IMR-90 (cell line): Measurements from ENCODE around the gene PCSK5. TPM values are rescaled to one million over a fixed set of nuclear protein-coding genes. Genes with fewer than 3 reads are reported as not detected.

Source experiments
- ATAC-seq: fragments of 200-7000 bp; cut with Tn5 transposase; 2 replicates; pipeline ENCODE4 v1.9.1; 2020; ENCODE audit warnings: low read depth, mild to moderate bottlenecking, moderate library complexity
- BruUV-seq: library from RNA; stranded (reverse); fragments of 400-500 nt; replicated peaks from 2 replicates; lab custom pipeline; 2021; lab: Mats Ljungman, UMichigan
- CTCF ChIA-PET: fragments of 300-600 bp; formaldehyde crosslinking; extraction: SDS; loops from one replicate; lab custom pipeline; 2021; ENCODE audit warnings: antibody characterized with exemption; lab: Yijun Ruan, JAX
- POLR2A ChIA-PET: fragments of 300-600 bp; sonication (Branson Sonifier 250); formaldehyde crosslinking; loops from one replicate; lab custom pipeline; 2022; ENCODE audit warnings: antibody characterized with exemption; ENCODE audit not compliant: unreplicated experiment; lab: Charles Lee
- DNase-seq: peaks from one replicate; pipeline ENCODE4 v3.0.0; 2013
- H2AFZ ChIP-seq: replicated peaks from 2 replicates; pipeline ENCODE3; 2013; ENCODE audit warnings: low read length, mild to moderate bottlenecking; ENCODE audit not compliant: poor library complexity
- H2AK5ac ChIP-seq: 2 replicates; pipeline ENCODE4 v1.6.1; 2013; ENCODE audit warnings: low read depth, low read length, inconsistent platforms
- H2AK9ac ChIP-seq: replicated peaks from 2 replicates; pipeline ENCODE3; 2013; ENCODE audit warnings: mild to moderate bottlenecking, low read depth, low read length, moderate library complexity; ENCODE audit not compliant: poor library complexity
- H2BK120ac ChIP-seq: 2 replicates; pipeline ENCODE4 v1.6.1; 2013; ENCODE audit warnings: low read depth, low read length, inconsistent platforms
- H2BK15ac ChIP-seq: 3 replicates; pipeline ENCODE4 v1.6.1; 2013; ENCODE audit warnings: low read depth, low read length, inconsistent platforms
- H2BK20ac ChIP-seq: 2 replicates; pipeline ENCODE4 v1.6.1; 2013; ENCODE audit warnings: low read depth, mild to moderate bottlenecking, inconsistent platforms, low read length, moderate library complexity
- H2BK5ac ChIP-seq: 2 replicates; pipeline ENCODE4 v1.6.1; 2013; ENCODE audit warnings: mild to moderate bottlenecking, low read depth, low read length, inconsistent platforms; ENCODE audit not compliant: poor library complexity, severe bottlenecking
- H3K14ac ChIP-seq: replicated peaks from 2 replicates; pipeline ENCODE4 v1.6.1; 2013; ENCODE audit warnings: low read depth, low read length, inconsistent platforms
- H3K18ac ChIP-seq: 2 replicates; pipeline ENCODE4 v1.6.1; 2013; ENCODE audit warnings: low read depth, low read length, control low read depth
- H3K23ac ChIP-seq: 2 replicates; pipeline ENCODE4 v1.6.1; 2013; ENCODE audit warnings: low read depth, low read length, inconsistent platforms
- H3K27ac ChIP-seq: 2 replicates; pipeline ENCODE4 v1.5.1; 2013; ENCODE audit warnings: mild to moderate bottlenecking, control low read depth, low read length; ENCODE audit not compliant: insufficient read depth
- H3K27me3 ChIP-seq: 2 replicates; pipeline ENCODE4 v1.6.1; 2013; ENCODE audit warnings: low read length; ENCODE audit not compliant: control insufficient read depth, insufficient read depth
- H3K36me3 ChIP-seq: 2 replicates; pipeline ENCODE4 v1.6.1; 2013; ENCODE audit warnings: low read length, mixed read lengths; ENCODE audit not compliant: control insufficient read depth, insufficient read depth
- H3K4ac ChIP-seq: 2 replicates; pipeline ENCODE4 v1.6.1; 2013; ENCODE audit warnings: low read depth, low read length, inconsistent platforms
- H3K4me1 ChIP-seq: 2 replicates; pipeline ENCODE4 v1.6.1; 2013; ENCODE audit warnings: low read length, mixed read lengths; ENCODE audit not compliant: control insufficient read depth, insufficient read depth
- H3K4me2 ChIP-seq: 2 replicates; pipeline ENCODE4 v1.6.1; 2013; ENCODE audit warnings: low read depth, mild to moderate bottlenecking, control low read depth, low read length, moderate library complexity
- H3K4me3 ChIP-seq: 2 replicates; pipeline ENCODE4 v1.5.1; 2013; ENCODE audit warnings: low read depth, mild to moderate bottlenecking, control low read depth, low read length, moderate library complexity; ENCODE audit not compliant: insufficient read depth
- H3K56ac ChIP-seq: 2 replicates; pipeline ENCODE4 v1.6.1; 2013; ENCODE audit warnings: low read length, inconsistent platforms; ENCODE audit not compliant: insufficient read depth; ENCODE audit errors: extremely low read depth
- H3K79me1 ChIP-seq, 2 experiments: 2 replicates each; pipeline ENCODE4 v1.6.1; 2013; ENCODE audit warnings: low read length in 2 of 2, inconsistent platforms in 1 of 2, low read depth in 1 of 2
- H3K9ac ChIP-seq: 2 replicates; pipeline ENCODE4 v1.6.1; 2013; ENCODE audit warnings: low read depth, low read length, control low read depth
- H3K9me1 ChIP-seq: 2 replicates; pipeline ENCODE4 v1.6.1; 2013; ENCODE audit warnings: low read length, inconsistent platforms; ENCODE audit not compliant: insufficient read depth
- H3K9me3 ChIP-seq: 2 replicates; pipeline ENCODE4 v1.6.1; 2013; ENCODE audit warnings: low read length; ENCODE audit not compliant: control insufficient read depth, insufficient read depth
- H4K20me1 ChIP-seq: 2 replicates; pipeline ENCODE4 v1.6.1; 2013; ENCODE audit warnings: low read length, inconsistent platforms; ENCODE audit not compliant: insufficient read depth
- H4K5ac ChIP-seq: 2 replicates; pipeline ENCODE4 v1.6.1; 2013; ENCODE audit warnings: mild to moderate bottlenecking, low read depth, low read length, control low read depth
- H4K8ac ChIP-seq, 2 experiments: 2 replicates each; pipeline ENCODE4 v1.6.1; 2013; ENCODE audit warnings: low read depth in 2 of 2, low read length in 2 of 2, control low read depth in 1 of 2, inconsistent platforms in 1 of 2
- H4K91ac ChIP-seq: 2 replicates; pipeline ENCODE4 v1.6.1; 2013; ENCODE audit warnings: low read depth, low read length, inconsistent platforms; ENCODE audit not compliant: insufficient read depth
- CEBPB ChIP-seq: IDR thresholded peaks from 2 replicates; pipeline ENCODE4 v1.6.1; 2012; ENCODE audit warnings: low read depth, low read length, improper control_type of control experiment
- CHD1 ChIP-seq: IDR thresholded peaks from 2 replicates; pipeline ENCODE4 v1.6.1; 2012; ENCODE audit warnings: low read depth, low read length, improper control_type of control experiment
- MAZ ChIP-seq: IDR thresholded peaks from 2 replicates; pipeline ENCODE4 v1.6.1; 2012; ENCODE audit warnings: low read depth, mild to moderate bottlenecking, low read length, improper control_type of control experiment, moderate library complexity, borderline replicate concordance
- MXI1 ChIP-seq: IDR thresholded peaks from 2 replicates; pipeline ENCODE4 v1.6.1; 2012; ENCODE audit warnings: low read depth, mild to moderate bottlenecking, low read length, moderate library complexity, borderline replicate concordance
- POLR2A ChIP-seq: IDR thresholded peaks from 2 replicates; pipeline ENCODE4 v1.6.1; 2012; ENCODE audit warnings: mild to moderate bottlenecking, low read depth, low read length
- RCOR1 ChIP-seq: IDR thresholded peaks from 2 replicates; pipeline ENCODE4 v1.6.1; 2012; ENCODE audit warnings: mild to moderate bottlenecking, low read length, improper control_type of control experiment; ENCODE audit not compliant: insufficient replicate concordance
- RFX5 ChIP-seq: IDR thresholded peaks from 2 replicates; pipeline ENCODE4 v1.8.0; 2012; ENCODE audit warnings: low read depth, mild to moderate bottlenecking, low read length, moderate library complexity
- WGBS, 2 experiments: methylation state at CpG; one replicate each; pipeline versions ENCODE4 v1.1.5 to v1.1.7; 2013; ENCODE audit warnings: missing lambda C conversion rate in 2 of 2; ENCODE audit not compliant: insufficient read length in 1 of 2; ENCODE audit errors: extremely low coverage in 2 of 2; 5-methylcytosine and 5-hydroxymethylcytosine counted together
- dilution Hi-C: fragments of 300-500 bp; cut with HindIII; formaldehyde crosslinking; loops from one replicate; pipeline ENCODE4 v1.14.3; 2018; ENCODE audit warnings: low sequenced_read_pairs; ENCODE audit not compliant: unreplicated experiment
- in situ Hi-C: fragments of 300-500 bp; cut with MboI; formaldehyde crosslinking; loops from 3 replicates; pipeline ENCODE4 v1.14.3; 2019; ENCODE audit warnings: low sequenced_read_pairs, inconsistent platforms, mixed read lengths
- intact Hi-C: fragments of 100-400 bp; cut with micrococcal nuclease; formaldehyde crosslinking; loops from 2 replicates; pipeline ENCODE4 v1.10.0; 2022
- polyA plus RNA-seq, 3 experiments: library from polyadenylated mRNA; depleted of rRNA; stranded (reverse); fragments of >200 nt; gene quantifications; 2 replicates each; pipeline ENCODE4 v1.2.3, GENCODE V29; 2012; ENCODE audit warnings: low replicate concordance in 1 of 3
- total RNA-seq: library from RNA; depleted of rRNA; stranded (reverse); fragments of >200 nt; gene quantifications from 2 replicates; pipeline ENCODE4 v1.2.3, GENCODE V29; 2012

Gene PCSK5
- total and polyA plus RNA-seq, 2 of the 4 experiments (the other 2 are of a cell fraction), result 1.5 to 3.0 TPM

DNA sequence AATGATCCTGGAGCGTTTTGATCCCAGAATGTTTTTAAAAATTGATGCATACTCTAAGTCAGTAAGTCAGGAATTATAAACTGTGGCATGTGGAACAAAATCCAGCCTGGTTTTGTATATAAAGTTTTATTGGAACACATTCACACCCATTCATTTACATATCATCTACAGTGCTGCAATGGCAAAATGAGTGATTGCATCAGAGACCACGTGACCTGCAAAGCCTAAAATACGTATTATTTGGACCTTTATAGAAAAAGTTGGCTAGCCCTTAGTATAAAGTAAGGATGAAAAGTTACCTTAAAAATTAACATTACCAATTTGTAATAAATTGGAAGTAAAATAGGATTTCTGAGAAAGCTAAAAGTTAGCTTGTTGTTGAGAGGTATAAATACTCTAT lies 95.0 kb downstream of the PCSK5 start:
- no peak overlapping the region for H3K9ac ChIP-seq
- no peak overlapping the region for H4K91ac ChIP-seq
- no peak overlapping the region for H2AFZ ChIP-seq
- no peaks in the 10 kb centered on the region for H3K9me3 ChIP-seq
- H3K56ac ChIP-seq, result no peak overlapping the region
- no peaks in the 10 kb centered on the region for H4K20me1 ChIP-seq
- no peaks in the 10 kb centered on the region for H3K4me1 ChIP-seq
- peaks cover 4% of the 10 kb centered on the region for H3K36me3 ChIP-seq
- H3K4ac ChIP-seq, result no peak overlapping the region
- no peak for ATAC-seq
- no TSS peak for BruUV-seq
- POLR2A ChIA-PET, result no interaction called here
- no peak overlapping the region for H3K27ac ChIP-seq
- no peak overlapping the region for H2AK5ac ChIP-seq
- H3K27me3 ChIP-seq, result no peaks in the 10 kb centered on the region
- no peaks in the 10 kb centered on the region for H3K9me1 ChIP-seq
- CTCF ChIA-PET, result interaction anchor here (0.9 kb wide), 1 partner anchor 11 kb away, joined by 3 read pairs; no protein-coding TSS in a partner anchor
- WGBS, 2 experiments, result no CpG with 5 or more reads among the region's 3 CpGs
- in situ Hi-C loops, result no loop called here
- no peak for DNase-seq
- H3K23ac ChIP-seq, result no peak overlapping the region
- no peak overlapping the region for H2BK15ac ChIP-seq
- H3K79me1 ChIP-seq, result no peaks in the 10 kb centered on the region
- no peak overlapping the region for H4K5ac ChIP-seq
- no peak overlapping the region for H3K4me2 ChIP-seq
- no peak overlapping the region for H2AK9ac ChIP-seq
- no peak overlapping the region for H2BK120ac ChIP-seq
- H3K14ac ChIP-seq, result no peak overlapping the region
- no peak overlapping the region for H3K4me3 ChIP-seq
- no peak for TF ChIP-seq MXI1
- TF ChIP-seq RFX5, result no peak
- no peak for TF ChIP-seq POLR2A
- TF ChIP-seq RCOR1, result no peak
- TF ChIP-seq MAZ, result no peak
- no peak for TF ChIP-seq CHD1
- no peak for TF ChIP-seq CEBPB
- dilution Hi-C loops, result no loop called here
- H2BK5ac ChIP-seq, result no peak overlapping the region
- no peak overlapping the region for H3K18ac ChIP-seq
- no peak overlapping the region for H4K8ac ChIP-seq
- no peak overlapping the region for H2BK20ac ChIP-seq
- intact Hi-C loops, result no loop called here
